Fibroblast of peridontal ligament (primary cell): ENCODE results near the gene MAS1.

Experiments used
- DNase-seq: peaks from one replicate; pipeline ENCODE4 v3.0.0-alpha.2; 2010; ENCODE audit errors: extremely low read depth

Gene MAS1

GRCh38 chr6:159880412-159880975 is 10.3 kb upstream of the MAS1 start:
- DNase-seq = no peak

- DNase-seq = no peak
Observed at GRCh38 chr6:159884720-159885119, 6.1 kb upstream of the MAS1 start.

GRCh38 chr6:159886270-159886669 is 4.5 kb upstream of the MAS1 start:
- no peak for DNase-seq

- DNase-seq = no peak
Observed at GRCh38 chr6:159887146-159887545, 3.6 kb upstream of the MAS1 start.

GRCh38 chr6:159887761-159888160 is 3.0 kb upstream of the MAS1 start:
- DNase-seq = no peak

- DNase-seq = no peak
Observed at GRCh38 chr6:159890201-159890600, 587 bp upstream of the MAS1 start.

GRCh38 chr6:159892053-159892452 is 1.3 kb downstream of the MAS1 start:
- no peak for DNase-seq

GRCh38 chr6:159893064-159893463 is 2.3 kb downstream of the MAS1 start:
- DNase-seq = no peak

GRCh38 chr6:159894991-159895390 is 4.2 kb downstream of the MAS1 start:
- DNase-seq = no peak

- no peak for DNase-seq
Observed at GRCh38 chr6:159897603-159898002, 6.8 kb downstream of the MAS1 start.

GRCh38 chr6:159898519-159898918 is 7.7 kb downstream of the MAS1 start:
- no peak for DNase-seq

- DNase-seq = peak; percentile 94
Observed at GRCh38 chr6:159899994-159900745, 9.4 kb downstream of the MAS1 start.

GRCh38 chr6:159902620-159903019 is 11.8 kb downstream of the MAS1 start:
- DNase-seq = no peak

- no peak for DNase-seq
Observed at GRCh38 chr6:159904497-159904911, 13.7 kb downstream of the MAS1 start.

- no peak for DNase-seq
Observed at GRCh38 chr6:159906400-159906799, 15.6 kb downstream of the MAS1 start.

- DNase-seq = peak; percentile 38
Observed at GRCh38 chr6:159908535-159908934, 17.7 kb downstream of the MAS1 start.

- DNase-seq = no peak
Observed at GRCh38 chr6:159908979-159909378, 18.2 kb downstream of the MAS1 start.

- no peak for DNase-seq
Observed at GRCh38 chr6:159910342-159910741, 19.6 kb downstream of the MAS1 start.

- DNase-seq = no peak
Observed at GRCh38 chr6:159913375-159913774, 22.6 kb downstream of the MAS1 start.

- no peak for DNase-seq
Observed at GRCh38 chr6:159913862-159914564, 23.2 kb downstream of the MAS1 start.

GRCh38 chr6:159914565-159914923 is 23.8 kb downstream of the MAS1 start:
- no peak for DNase-seq

- DNase-seq = no peak
Observed at GRCh38 chr6:159915397-159915796, 24.6 kb downstream of the MAS1 start.

- no peak for DNase-seq
Observed at GRCh38 chr6:159916237-159916636, 25.4 kb downstream of the MAS1 start.
